ENCODE data around the gene NXF1.
"Not testable (repeated sequence)": the region's sequence is repeated elsewhere in the genome, so short reads cannot be mapped to it uniquely, and the experiment has no call there.

Gene NXF1

DNA sequence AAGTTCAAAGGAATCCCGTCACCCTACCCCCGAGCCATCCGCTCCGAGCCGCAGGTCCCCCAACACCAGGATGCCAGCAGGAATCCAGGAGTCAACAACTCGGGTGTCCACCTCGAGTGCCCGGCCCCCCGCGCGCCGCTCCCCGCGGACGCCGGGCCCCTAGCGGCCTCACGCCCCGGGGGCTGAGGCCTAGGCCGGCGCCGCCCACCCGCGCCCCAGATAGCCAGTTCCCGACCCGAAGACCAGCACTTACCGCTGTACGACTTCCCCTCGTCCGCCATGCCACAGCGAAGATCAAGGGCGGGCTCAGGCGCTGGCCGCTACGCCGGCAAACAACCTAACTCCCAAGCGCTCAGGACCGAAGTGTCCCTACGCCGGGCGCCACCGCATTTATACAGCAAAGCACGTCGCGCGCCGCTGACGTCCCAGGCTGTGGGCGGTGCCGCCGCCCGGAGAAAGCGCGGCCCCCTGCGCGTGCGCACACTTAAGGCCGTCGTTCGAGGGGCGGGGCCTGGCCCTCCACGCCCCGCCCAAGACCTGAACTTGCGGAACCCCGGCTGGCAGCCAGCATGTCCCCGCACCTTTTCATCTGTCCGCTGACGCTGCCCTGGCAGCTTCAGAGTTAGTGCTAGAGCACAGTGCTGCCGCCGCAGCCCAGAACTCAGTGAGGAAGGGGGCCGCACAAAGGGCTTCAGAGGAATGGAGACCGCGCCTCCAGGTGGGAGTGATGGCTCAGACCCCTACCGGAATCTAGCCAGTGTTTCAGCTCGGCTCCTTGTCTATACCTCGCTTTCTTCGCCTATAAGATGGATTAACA, at the start of gene NXF1:
Gene NXF1 (minus strand): TSS at position 365 of the 817 bp plus-strand sequence. CDS start 84 bp downstream, at position 281.
- DNase-seq, result peak; percentile 87

DNA sequence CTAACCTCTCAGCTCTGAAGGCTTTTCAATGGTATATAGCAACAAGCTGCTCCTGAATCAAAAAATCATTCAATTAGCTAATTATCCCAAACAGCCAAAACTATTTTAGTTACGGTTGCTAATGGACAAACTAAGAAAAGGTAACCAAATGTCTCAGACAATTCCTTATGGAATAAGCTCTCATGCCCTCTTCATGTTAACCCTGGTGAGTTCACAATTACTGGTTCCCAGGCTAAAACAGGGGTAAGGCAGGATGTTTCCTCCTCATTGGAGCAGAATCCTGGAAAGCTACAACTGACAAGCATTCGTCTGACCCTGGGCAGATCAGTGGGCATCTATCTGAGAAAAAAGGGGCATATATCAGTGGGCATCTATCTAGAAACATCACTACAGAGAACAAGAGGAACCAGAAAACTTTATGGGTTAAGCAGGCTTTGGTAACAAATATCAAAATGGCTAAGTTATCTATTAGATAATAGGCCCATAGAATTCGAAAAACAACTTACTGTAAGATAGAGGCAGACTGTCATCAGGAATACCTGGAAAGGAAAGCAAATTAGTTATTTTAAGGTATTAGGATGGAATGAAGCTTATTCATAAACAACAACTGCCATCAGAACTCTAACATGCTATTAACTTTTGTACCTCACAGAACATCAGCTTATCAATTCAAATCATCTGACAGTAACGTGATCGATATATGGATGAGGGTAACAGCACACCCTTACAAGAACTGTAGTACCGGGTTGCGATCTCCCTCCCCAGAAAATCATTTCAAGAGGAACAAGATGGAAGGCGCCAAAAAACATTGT, 49.0 kb upstream of the NXF1 start:
- DNase-seq, result no peak

DNA sequence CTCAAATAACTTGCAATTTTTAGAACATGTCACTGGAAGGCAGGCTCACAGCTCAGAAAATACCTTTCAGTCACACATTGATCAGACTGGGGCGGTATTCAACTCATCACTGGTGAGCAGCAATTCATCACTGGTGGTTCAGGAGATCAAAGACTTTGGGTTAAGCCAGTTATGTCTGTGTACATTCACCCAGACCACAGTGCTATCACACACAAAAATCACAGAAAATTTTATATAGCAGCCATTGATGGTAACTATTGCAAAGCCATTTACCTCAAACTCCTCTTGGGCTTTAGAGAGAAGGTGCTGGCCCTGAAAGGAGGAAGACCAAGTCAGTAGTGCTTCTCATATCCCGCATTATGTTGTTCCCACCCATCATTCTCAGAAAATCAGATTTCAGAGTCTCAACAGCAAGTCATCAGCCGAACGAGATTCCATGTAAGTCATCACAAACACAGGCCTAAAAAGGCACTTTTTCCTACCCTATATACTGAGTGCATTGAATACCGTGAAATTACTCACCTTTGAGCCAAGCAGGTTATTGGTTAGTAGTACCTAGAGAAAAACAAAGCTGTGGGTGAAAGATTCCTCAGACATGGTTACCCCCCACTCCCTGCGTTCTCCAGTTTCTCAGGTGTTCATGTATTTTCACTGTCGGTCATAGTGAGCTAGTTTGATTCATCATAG, 48.2 kb upstream of the NXF1 start:
- DNase-seq, result no peak

DNA sequence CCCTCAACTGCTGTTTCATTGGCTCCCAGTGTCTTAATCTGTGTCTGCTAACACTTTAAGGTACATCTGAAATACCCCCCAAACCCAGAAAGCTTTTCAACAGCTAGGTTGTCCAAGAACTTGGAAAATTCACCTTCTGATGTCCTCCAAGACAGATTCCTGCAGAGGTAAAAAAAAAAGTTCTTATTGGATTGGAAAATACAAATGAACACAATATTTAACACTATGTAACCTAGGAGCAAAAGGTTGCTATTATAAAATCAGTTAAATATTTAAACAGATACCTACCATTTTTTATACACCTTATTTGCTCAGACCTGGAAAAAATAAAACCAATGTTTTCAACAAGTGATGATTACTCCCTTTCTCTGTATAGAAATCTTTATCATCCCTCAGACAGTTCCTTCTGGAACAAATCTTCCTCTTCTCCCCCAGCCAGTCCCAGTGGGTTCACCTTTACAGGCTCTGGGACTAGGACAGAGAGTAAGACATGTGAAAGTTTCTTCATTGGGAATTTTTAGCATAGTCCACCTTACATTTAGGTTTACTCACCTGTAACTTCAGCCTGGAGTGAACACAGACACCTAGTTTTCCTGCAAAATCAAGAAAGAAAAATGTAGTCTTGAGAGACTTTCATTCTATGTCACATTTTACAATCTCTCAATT, 47.4 kb upstream of the NXF1 start:
- no peak for DNase-seq

DNA sequence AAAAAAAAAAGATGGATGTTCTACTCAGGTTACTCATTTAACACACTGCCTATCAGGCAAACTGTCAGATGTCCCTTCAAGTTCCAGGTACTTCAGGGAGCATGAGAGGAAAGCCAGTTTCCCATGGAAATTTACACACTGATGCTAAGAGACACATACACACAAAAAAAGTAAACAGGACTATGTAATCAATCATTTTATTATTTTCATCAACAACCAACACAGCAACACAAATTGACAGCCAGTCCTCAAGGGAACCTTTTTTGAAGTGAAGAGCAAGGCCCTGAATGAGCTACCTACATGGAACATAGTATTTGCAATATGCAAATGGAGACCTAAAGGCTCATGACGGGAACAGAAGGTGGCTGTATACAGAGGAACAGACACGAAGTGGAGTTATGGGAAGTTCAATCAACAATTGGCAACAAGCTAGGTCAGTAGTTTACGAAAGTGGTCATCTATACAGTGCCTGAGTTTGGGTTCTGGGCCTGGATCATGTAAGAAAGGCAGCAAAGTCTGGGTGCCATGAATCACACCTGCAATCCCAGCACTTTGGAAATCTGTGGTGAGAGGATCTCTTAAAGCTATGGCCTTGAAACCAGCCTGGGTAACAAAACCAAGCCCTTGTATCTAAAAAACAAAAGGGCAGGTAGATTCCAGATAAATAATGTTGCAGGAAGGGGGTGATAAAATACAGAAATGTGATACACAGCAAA, 46.7 kb upstream of the NXF1 start:
- no peak for DNase-seq

DNA sequence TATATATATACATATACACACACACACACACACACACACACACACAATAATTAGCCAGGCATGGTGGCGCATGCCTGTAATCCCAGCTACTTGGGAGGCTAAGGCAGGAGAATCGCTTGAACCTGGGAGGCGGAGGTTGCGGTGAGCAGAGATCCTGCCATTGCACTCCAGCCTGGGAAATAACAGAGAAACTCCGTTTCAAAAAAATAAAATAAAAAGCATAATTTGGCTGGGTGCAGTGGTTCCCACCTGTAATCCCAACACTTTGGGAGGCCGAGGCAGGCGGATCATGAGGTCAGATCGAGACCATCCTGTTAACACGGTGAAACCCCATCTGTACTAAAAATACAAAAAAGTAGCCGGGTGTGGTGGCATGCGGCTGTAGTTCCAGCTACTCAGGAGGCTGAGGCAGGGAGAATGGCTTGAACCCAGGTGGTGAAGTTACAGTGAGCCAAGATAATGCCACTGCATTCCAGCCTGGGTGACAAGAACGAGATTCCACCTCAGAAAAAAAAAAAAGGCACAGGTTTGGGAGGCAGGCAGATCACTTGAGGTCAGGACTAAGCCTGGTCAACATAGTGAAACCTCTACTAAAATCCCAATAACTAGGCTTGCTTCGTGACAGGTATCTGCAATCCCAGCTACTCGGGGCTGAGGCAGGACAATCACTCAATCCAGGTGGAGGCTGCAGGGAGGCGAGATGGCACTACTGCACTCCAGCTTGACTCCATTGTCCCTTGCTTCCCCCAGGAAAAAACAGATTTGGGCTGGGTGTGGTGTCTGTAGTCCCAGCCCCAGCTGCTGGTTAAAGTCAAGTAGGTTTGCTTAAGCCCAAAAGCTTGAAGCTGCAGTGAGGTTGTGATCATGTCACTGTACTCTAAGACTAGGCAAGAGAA, 45.9 kb upstream of the NXF1 start:
- no peak for DNase-seq

DNA sequence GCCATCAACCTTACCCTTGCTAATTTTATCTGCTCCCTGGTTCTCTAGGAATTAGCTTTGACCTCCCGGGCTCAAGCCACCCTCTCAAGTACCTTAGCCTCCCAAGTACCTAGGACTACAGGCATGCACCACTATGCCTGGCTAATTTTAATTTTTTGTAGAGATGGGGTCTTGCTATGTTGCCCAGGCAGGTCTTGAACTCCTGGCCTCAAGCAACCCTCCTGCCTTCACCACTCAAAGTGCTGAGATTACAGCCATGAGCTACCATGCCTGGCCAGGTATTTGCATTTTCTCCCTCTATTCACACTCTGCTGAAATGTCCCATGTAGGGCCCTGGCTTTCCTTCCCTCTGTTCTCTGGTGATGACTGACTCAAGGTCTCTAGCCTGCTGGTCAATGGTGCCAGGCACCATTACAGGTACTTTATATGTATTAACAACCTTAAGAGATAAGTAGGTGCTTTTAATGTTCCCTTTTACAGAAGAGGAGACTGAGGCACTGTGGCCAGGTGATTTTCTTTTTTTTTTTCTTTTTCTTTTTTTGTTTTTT, 42.6 kb upstream of the NXF1 start:
- DNase-seq, result no peak

DNA sequence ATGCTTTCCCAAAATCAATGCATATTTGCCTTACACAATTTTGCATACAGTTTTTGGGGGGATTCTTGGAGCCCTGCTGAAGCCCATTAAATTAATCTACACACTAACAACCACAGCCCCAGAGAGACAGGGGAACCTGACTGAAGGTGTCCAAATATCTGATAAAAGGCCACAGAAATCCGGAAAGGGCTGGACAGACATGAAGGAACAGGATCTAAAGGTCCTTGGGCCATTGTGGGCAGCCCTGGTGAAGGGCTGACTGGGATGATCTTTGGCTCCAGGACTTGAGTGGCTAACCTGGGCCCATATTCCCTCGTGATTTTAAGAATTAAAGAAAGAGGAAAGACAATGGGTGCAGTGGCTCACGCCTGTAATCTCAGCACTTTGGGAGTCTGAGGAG, 40.9 kb upstream of the NXF1 start:
- no peak for DNase-seq

DNA sequence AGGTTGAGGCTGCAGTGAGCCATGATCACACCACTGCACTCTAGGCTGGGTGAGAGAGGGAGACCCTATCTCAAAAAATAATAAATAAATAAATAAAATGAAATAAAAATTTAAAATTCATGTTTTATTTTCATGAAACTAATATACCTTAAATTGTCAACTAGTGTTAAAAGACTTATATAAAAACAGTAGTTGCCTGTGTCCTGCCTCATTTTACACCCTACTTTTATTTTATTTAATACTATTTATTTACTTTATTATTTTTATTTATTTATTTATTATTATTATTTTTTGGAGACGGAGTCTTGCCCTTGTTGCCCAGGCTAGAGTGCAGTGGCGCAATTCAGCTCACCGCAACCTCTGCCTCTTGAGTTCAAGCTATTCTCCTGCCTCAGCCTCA, 38.9 kb upstream of the NXF1 start:
- DNase-seq, result no peak

DNA sequence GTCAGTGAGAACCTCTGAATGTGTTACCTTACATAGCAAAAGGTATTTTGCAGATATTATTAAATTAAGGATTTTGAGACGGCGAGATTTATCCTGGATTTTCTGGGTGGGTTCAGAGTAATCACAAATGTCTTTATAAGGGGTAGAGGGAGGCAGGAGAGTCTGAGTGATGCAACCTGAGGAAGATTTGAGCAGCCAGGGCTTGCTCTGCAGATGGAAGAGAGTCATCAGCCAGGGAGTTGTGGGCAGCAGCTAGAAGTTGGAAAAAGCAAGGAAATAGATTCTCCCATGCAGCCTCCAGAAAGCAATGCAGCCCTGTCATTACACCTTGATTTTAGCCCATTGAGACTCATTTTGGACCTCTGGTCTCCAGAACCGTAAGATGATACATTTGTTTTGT, 38.2 kb upstream of the NXF1 start:
- no peak for DNase-seq

DNA sequence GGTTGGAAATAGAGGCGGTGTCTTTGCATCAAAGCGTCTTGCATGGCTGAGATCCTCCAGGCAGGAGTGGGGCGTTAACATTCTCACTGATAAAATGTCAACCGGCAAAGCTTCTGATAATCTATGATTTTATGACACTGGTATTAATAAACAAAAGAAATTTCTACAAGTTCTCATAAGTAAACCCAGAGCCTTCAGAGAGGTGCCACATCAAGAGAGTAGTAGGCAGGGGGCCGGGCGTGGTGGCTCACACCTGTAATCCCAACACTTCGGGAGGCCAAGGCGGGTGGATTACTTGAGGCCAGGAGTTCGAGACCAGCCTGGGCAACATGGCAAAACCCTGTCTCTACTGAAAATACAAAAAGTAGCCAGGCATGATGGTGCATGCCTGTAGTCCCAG, 37.7 kb upstream of the NXF1 start:
- not testable (repeated sequence) for DNase-seq

DNA sequence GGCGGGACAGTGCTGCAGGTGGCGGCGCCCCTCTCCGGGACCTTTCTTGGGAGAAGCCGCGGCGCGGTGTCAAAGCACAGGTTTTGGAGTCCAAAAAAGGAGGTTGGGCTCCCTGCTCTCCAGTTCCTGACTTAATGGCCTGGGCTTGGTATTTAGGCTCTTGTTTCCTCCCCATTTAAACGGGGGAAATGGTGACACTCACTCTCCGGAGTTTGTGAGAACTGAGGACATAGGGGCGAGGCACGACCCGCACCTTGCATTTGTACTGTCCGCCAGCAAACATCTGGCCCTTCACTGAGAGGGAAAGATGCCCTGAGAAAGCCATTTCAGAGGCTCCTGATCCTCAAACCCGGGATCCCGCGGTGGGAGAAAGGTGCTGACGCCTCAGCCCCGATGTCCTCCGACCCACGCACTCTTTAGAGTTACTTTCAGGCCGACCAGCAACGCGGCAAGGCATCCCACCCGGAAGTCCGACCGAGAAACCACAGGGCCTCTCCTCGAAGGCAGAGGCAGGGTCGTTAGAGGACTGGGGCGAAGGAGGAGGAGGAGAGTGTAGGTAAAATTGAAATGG, 37.0 kb upstream of the NXF1 start:
- no peak for DNase-seq

DNA sequence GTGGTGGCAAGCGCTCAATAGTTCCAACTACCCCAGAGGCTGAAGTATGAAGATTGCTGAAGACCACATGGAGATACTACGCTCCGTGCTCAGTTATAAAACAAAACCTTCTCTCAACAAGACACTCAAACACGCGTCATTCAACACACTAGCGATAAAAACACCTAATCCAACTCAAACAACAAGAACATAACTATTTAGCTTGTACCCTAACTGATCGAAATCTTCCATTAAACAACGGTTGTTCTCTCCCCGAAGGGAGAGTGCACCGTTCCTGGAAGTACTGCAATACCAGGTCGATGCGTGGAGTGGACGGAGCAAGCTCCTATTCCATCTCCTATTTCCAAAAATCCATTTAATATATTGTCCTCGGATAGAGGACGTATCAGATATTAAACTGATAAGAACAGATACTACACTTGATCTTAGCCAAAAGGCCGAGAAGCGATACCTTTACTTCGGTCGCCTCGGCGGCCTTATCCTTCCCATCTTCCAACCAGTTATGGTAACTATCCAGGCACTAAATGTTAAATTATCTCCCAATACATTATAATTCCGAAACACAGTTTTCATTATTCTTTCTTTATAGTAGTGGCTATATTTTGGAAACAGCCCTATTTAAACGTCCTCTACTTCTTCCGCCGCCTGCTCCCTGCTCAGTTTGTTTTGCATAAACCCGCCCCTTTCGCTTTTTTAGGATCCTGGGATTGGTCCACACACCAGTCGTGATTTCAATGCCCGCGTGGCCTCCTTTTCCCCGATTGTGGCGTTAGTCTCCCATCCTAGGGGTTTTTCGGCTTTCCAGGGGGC, 36.3 kb upstream of the NXF1 start:
- peak; percentile 91 for DNase-seq

DNA sequence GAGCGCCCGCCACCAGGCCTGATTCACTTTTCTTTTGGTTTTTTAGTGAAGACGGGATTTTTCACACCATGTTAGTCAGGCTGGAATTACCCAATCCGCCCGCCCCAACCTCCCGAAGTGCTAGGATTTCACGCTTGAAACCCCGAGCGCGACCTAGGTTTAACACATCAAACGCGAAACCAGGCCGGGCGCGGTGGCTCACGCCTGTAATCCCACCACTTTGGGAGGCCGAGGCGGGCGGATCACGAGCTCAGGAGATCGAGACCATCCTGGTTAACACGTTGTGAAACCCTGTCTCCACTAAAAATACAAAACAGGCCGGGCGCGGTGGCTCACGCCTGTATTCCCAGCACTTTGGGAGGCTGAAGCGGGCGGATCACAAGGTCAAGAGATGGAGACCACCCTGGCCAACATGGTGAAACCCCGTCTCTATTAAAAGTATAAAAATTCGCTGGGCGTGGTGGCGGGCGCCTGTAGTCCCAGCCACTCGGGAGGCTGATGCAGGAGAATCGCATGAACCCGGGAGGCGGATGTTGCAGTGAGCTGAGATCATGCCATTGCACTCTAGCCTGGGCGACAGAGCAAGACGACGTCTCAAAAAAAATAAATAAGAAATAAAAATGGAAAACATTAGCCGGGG, 35.6 kb upstream of the NXF1 start:
- DNase-seq, result not testable (repeated sequence)

DNA sequence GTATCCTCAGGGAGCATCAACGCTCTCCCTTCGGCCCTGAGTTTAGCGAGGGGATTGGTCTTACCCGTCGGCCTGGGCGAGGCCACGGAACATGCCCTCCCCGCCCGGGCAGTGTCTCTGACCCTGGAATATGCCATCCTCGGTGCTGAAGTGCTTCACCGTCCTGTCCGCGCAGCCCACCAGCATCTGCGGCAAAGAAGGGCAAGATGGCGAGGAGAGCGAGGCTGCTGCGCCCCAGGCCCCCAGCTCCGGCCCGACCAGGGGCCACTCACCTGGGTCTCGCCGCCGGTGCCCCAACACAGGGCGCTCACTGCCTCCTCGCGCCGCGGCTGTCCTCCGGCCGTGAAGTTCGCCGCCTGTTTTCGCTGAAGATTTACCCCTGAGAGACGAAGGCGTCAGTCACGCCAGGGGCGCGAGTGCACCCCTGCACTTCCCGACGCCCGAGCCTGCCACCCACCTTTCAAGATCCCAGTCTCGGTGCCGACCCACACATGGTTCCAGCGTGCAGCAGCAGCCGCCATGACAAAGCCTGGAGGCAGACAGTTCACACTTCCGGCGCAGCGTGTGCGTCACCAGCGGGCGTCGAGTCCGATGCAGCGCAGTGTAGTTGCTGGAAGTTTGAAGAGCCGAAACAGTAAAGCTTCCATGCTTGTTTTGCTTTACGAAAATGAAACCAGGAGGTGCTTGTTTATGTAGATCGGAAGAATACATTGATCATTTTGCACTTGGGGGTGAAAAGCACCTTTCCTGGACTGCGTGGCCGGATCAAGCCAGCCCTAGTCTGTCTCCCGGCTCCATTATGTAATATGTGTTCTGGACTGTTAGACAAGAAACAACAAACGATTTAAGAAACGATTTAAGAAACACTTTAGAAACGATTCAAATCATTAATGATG, 34.1 kb upstream of the NXF1 start, which contains the start of gene WDR74:
Gene WDR74 (minus strand): TSS at position 541 of the 896 bp plus-strand sequence. CDS start 20 bp downstream, at position 521.
- peak; percentile 72 for DNase-seq

DNA sequence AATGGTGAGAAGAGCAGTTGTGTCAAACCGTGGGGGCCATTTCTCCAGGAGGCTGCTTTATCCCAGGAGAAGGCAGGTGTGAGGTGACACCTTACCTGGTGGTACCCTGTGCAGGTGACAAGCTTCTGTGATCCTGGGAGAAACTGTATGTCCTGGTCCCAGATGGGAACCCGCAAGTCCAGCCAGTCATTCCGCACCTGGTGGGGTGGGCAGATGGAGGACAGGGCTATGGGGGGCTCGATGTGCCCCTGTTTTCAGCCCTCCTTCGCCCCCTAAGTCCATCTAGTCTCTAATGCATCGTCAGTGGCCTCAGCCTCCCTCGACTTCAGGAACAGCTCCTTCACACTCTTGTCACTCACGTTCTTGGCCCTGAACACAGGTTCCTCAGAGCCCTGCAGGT, 30.1 kb upstream of the NXF1 start:
- no peak for DNase-seq

DNA sequence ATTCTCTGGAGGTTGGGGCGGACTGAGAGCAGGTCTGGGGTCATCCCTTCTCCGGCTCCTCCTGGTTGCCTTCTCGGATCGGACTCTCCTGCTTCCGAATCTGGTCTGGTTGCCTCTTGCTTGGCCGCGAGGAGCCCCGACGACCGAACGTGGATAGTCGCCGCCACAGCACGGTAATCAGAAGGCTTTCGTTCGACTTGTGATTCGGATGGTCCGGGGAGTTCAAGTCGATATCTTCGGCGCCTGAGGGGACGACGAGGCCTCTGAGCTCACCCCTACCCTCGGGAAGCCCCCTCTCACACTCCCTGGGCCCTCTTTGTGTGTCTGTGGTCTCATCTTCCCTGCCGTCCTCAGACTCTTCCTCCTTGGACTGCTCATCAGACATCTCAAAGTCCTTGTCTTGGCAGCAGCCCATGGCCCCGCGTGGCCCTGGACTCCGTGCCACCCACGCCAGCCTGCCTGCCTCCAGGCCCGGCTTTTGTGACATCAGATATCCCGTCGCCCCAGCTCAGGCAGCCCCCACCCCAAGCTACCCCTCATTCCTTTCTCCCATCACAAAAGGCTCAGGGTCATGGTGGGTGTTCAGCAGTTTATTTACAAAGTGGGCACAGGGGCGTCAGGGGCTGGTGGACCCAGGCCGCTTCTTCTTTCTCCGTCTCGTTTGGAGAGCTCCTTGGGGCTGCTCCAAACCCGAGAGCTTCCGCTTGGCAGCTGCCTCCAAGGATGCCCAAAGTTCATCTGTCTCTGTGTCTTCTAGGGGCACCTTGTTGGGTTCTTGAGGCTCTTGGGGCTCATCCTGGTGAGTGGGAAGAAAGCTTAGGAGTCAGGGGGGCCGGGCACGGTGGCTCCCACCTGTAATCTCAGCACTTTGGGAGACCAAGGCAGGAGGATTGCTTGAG, 27.3 kb upstream of the NXF1 start, which contains the start of gene TEX54:
Gene TEX54 (minus strand): TSS at position 506 of the 899 bp plus-strand sequence.
- no peak for DNase-seq
